ENCODE data around the gene ARMH4.

The ARMH4 gene

GRCh38 chr14:58071341-58071740 lies 80.7 kb downstream of the ARMH4 start:
- H3K27ac ChIP-seq = no peak overlapping the region
- TF ChIP-seq, protein P1, sequence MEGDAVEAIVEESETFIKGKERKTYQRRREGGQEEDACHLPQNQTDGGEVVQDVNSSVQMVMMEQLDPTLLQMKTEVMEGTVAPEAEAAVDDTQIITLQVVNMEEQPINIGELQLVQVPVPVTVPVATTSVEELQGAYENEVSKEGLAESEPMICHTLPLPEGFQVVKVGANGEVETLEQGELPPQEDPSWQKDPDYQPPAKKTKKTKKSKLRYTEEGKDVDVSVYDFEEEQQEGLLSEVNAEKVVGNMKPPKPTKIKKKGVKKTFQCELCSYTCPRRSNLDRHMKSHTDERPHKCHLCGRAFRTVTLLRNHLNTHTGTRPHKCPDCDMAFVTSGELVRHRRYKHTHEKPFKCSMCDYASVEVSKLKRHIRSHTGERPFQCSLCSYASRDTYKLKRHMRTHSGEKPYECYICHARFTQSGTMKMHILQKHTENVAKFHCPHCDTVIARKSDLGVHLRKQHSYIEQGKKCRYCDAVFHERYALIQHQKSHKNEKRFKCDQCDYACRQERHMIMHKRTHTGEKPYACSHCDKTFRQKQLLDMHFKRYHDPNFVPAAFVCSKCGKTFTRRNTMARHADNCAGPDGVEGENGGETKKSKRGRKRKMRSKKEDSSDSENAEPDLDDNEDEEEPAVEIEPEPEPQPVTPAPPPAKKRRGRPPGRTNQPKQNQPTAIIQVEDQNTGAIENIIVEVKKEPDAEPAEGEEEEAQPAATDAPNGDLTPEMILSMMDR (IDR thresholded peaks at IDR 0.05) = no peak
- TF ChIP-seq ZFX (IDR thresholded peaks at IDR 0.05; ENCODE audit: borderline replicate concordance) = no peak

DNA sequence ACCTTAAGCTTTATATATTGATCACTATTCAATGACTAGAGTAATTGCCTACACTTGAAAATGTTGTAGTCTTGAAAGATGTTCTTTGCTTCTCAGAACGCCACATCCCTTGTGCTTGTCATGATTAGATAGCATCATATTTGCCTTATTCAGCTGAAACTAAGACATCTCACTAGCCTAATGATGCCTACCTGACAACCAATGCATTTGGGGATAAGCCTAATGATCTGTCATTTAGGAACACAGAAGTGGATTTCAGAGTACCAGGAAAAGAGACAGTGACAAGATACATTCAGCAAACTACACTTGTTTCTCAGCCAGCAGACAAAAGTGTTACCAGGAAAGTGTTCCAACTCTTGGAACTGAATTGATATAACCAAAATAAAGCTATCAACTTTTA lies 83.7 kb downstream of the ARMH4 start:
- TF ChIP-seq, protein P1 (IDR thresholded peaks at IDR 0.05) = no peak
- no peak for TF ChIP-seq ZFX (IDR thresholded peaks at IDR 0.05; ENCODE audit: borderline replicate concordance)
- no peak overlapping the region for H3K27ac ChIP-seq

GRCh38 chr14:58066115-58066514 lies 85.9 kb downstream of the ARMH4 start:
- H3K27ac ChIP-seq = no peak overlapping the region
- TF ChIP-seq, protein P1 (IDR thresholded peaks at IDR 0.05) = no peak
- TF ChIP-seq ZFX (IDR thresholded peaks at IDR 0.05; ENCODE audit: borderline replicate concordance) = no peak

- TF ChIP-seq, protein P1 (IDR thresholded peaks at IDR 0.05) = no peak
- no peak for TF ChIP-seq ZFX (IDR thresholded peaks at IDR 0.05; ENCODE audit: borderline replicate concordance)
- H3K27ac ChIP-seq = no peak overlapping the region
These were observed 90.4 kb downstream of the ARMH4 start for GRCh38 chr14:58061581-58061980.

GRCh38 chr14:58060898-58061297 lies 91.1 kb downstream of the ARMH4 start:
- no peak for TF ChIP-seq ZFX (IDR thresholded peaks at IDR 0.05; ENCODE audit: borderline replicate concordance)
- TF ChIP-seq, protein P1 (IDR thresholded peaks at IDR 0.05) = no peak
- no peak overlapping the region for H3K27ac ChIP-seq

DNA sequence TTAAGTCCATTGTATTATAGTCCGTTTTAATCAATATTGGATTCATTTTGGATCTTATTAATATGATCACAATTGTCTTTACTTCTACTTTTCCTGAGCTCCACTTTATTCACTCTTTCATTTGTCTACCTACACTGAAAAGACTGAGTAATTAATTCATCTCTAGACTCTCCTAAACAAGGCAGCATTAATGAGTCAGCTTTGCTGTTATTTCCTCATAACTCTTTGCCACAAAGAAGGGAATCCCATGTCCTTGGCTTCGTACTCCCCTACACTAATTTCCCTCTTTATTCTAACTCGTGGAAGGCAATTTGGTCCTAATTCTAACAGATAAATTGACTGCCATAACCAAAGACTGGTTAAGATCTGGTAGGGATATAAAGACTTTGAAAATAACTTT lies 91.9 kb downstream of the ARMH4 start:
- no peak overlapping the region for H3K27ac ChIP-seq
- TF ChIP-seq, protein P1 (IDR thresholded peaks at IDR 0.05) = no peak
- no peak for TF ChIP-seq ZFX (IDR thresholded peaks at IDR 0.05; ENCODE audit: borderline replicate concordance)

DNA sequence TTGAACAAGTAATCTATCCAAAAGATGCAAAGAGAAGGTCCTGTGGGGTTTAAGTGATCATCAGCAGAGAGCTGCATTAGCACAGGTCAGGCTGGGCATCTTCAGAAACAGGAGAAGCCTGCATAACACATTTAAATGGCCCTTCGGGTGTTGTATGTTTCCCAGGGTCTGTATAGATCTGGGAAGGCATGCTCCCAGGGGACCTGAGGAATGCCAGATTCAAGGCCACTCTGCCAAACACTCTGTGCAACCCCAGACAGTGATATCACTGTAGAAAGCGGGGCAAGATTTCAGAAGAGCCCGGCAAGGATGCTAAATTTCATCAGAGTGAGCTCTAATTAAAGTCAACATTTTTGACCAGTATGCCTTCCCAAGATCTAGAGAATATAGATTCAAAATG lies 92.9 kb downstream of the ARMH4 start:
- H3K27ac ChIP-seq = no peak overlapping the region
- TF ChIP-seq, protein P1 (IDR thresholded peaks at IDR 0.05) = no peak
- no peak for TF ChIP-seq ZFX (IDR thresholded peaks at IDR 0.05; ENCODE audit: borderline replicate concordance)

Data from 22Rv1 (cell line).